Measurements from ENCODE around the gene SLC37A4.
"Not testable (repeated sequence)": the region's sequence is repeated elsewhere in the genome, so short reads cannot be mapped to it uniquely, and the experiment has no call there.

SLC37A4 gene

GRCh38 chr11:119041821-119042514, 11.3 kb upstream of the SLC37A4 start:
- DNase-seq (ENCODE audit: low read depth in 2 of 2): no peak

- DNase-seq (ENCODE audit: low read depth in 2 of 2): not testable (repeated sequence)
Measured at GRCh38 chr11:119039471-119039870, 8.8 kb upstream of the SLC37A4 start.

GRCh38 chr11:119038884-119039283, 8.2 kb upstream of the SLC37A4 start:
- no peak for DNase-seq (ENCODE audit: low read depth in 2 of 2)

- DNase-seq (ENCODE audit: low read depth in 2 of 2): no peak
Measured at GRCh38 chr11:119034813-119035212, 4.1 kb upstream of the SLC37A4 start.

- DNase-seq (ENCODE audit: low read depth in 2 of 2): not testable (repeated sequence)
Measured at GRCh38 chr11:119033421-119033820, 2.7 kb upstream of the SLC37A4 start.

- DNase-seq (ENCODE audit: low read depth in 2 of 2): no peak
Measured at GRCh38 chr11:119031912-119032280, 1.2 kb upstream of the SLC37A4 start.

- DNase-seq (ENCODE audit: low read depth in 2 of 2): no peak
Measured at GRCh38 chr11:119030029-119030328, 698 bp downstream of the SLC37A4 start.

GRCh38 chr11:119029340-119030028, 1.2 kb downstream of the SLC37A4 start:
- peak; percentile 25 to 26 for DNase-seq (ENCODE audit: low read depth in 2 of 2)

GRCh38 chr11:119029069-119029339, 1.7 kb downstream of the SLC37A4 start:
- DNase-seq (ENCODE audit: low read depth in 2 of 2): no peak

GRCh38 chr11:119028346-119029068, 2.2 kb downstream of the SLC37A4 start:
- DNase-seq (ENCODE audit: low read depth in 2 of 2): no peak

- no peak for DNase-seq (ENCODE audit: low read depth in 2 of 2)
Measured at GRCh38 chr11:119027561-119028345, 2.9 kb downstream of the SLC37A4 start.

- no peak for DNase-seq (ENCODE audit: low read depth in 2 of 2)
Measured at GRCh38 chr11:119026970-119027369, 3.7 kb downstream of the SLC37A4 start.

- DNase-seq (ENCODE audit: low read depth in 2 of 2): no peak
Measured at GRCh38 chr11:119025978-119026766, 4.5 kb downstream of the SLC37A4 start.

GRCh38 chr11:119025541-119025940, 5.1 kb downstream of the SLC37A4 start:
- DNase-seq (ENCODE audit: low read depth in 2 of 2): no peak

GRCh38 chr11:119025099-119025473, 5.6 kb downstream of the SLC37A4 start:
- no peak for DNase-seq (ENCODE audit: low read depth in 2 of 2)

GRCh38 chr11:119024430-119025098, 6.1 kb downstream of the SLC37A4 start:
- no peak for DNase-seq (ENCODE audit: low read depth in 2 of 2)

- no peak for DNase-seq (ENCODE audit: low read depth in 2 of 2)
Measured at GRCh38 chr11:119023741-119024140, 6.9 kb downstream of the SLC37A4 start.

- DNase-seq (ENCODE audit: low read depth in 2 of 2): no peak
Measured at GRCh38 chr11:119021631-119022030, 9.0 kb downstream of the SLC37A4 start.

- no peak for DNase-seq (ENCODE audit: low read depth in 2 of 2)
Measured at GRCh38 chr11:119019996-119020395, 10.7 kb downstream of the SLC37A4 start.

- DNase-seq (ENCODE audit: low read depth in 2 of 2): peak; percentile 90 to 91
Measured at GRCh38 chr11:119018074-119018938, 12.4 kb downstream of the SLC37A4 start, which contains the start of the genes RPS25 and TRAPPC4. RPS25 (minus strand) TSS chr11:119018343; CDS start chr11:119018284, 59 bp downstream. TRAPPC4 (plus strand) TSS chr11:119018766; CDS start chr11:119018796, 30 bp downstream.

Data from stimulated activated CD4-positive, alpha-beta T cell treated with anti-CD3 and anti-CD28 coated beads, Interleukin-1b, Interleukin-23, amount 100 ng/mL, for 4 hours (primary cell).